Measurements from ENCODE around the gene ATG14. TPM values are rescaled to one million over a fixed set of nuclear protein-coding genes. Genes with fewer than 3 reads are reported as not detected.

The ATG14 gene, protein sequence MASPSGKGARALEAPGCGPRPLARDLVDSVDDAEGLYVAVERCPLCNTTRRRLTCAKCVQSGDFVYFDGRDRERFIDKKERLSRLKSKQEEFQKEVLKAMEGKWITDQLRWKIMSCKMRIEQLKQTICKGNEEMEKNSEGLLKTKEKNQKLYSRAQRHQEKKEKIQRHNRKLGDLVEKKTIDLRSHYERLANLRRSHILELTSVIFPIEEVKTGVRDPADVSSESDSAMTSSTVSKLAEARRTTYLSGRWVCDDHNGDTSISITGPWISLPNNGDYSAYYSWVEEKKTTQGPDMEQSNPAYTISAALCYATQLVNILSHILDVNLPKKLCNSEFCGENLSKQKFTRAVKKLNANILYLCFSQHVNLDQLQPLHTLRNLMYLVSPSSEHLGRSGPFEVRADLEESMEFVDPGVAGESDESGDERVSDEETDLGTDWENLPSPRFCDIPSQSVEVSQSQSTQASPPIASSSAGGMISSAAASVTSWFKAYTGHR
- 4.4 to 5.5 TPM (median 4.8 TPM) in 5 replicates for total RNA-seq (2022; extraction: Qiagen RNA extraction)

DNA sequence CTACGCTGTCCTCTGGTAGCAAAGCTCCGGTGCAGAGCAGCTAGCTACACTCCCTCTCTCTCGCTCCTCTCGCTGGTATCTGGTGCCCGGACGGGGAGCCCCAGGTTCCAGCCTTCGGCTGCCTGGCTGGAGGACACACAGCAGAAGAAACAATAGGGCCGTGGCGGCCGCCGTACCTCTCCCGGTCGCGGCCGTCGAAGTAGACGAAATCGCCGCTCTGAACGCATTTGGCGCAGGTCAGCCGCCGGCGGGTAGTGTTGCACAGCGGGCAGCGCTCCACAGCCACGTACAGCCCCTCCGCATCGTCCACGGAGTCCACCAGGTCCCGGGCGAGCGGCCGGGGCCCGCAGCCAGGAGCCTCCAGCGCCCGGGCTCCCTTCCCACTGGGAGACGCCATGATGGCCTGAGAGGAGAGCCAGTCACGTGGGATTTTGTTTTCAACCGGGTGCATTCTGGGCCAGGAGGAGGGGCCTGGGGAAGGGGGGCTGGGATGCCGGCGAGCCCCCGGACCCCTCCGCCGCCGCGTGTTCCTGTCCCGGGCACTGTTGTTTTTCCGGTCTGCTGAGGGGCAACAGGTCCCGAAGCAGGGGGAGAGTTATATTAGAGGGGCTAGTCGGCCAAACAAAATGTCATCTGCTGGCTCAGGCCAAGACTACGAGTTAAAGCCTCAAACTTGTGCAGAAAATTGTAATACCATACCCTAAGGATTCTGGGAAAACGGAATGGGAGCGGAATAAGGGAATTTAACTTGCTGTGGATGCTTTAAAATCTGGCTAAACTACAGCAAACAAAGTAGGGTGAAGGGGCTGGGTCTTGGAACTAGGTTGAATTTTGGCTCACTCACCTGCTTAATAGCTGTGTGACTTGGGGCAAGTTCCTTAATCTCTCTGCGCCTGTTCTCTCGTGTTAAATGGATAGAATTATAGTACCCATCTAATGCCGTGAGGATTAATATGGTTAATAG, at the start of gene ATG14:
ATG14 (minus strand) TSS at position 405 of the 964 bp plus-strand sequence; CDS start at position 397, 8 bp downstream.

DNA sequence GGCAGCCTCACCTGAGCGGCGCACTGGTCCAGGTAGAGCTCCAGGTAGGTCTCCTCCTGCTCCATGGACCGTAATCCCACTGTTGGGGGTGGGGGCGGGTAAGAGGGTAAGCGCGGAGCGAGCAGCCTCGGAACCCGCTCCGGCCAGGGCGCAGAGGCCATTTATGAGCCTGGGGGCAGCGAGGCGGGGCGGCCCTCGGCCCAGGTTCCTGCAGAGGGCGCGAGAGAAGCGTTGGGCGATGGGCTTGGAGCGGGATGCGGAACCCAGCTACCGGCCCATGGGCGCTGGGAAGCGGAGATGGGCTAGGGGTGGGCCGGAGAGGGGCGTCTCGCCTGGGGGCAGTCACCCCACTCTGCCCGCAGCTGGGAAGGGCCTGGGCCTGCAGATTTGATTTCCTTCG, 28.8 kb upstream of the ATG14 start, which contains the start of gene TBPL2:
TBPL2 (minus strand) TSS at position 232 of the 400 bp plus-strand sequence; CDS start at position 65, 167 bp downstream.

Other genes starting within 250 kb of the ATG14 start
- gene DLGAP5, start 220.2 kb downstream of the ATG14 start, total RNA-seq (2022; extraction: Qiagen RNA extraction), result 23.4 to 38.3 TPM (median 27.1 TPM) in 5 replicates
- gene FBXO34, start 140.4 kb downstream of the ATG14 start, total RNA-seq (2022; extraction: Qiagen RNA extraction), result 12.0 to 17.9 TPM (median 14.7 TPM) in 5 replicates
- not detected in 5 replicates for gene TBPL2, start 28.8 kb upstream of the ATG14 start, total RNA-seq (2022; extraction: Qiagen RNA extraction)
- 83.5 to 139 TPM (median 95.1 TPM) in 5 replicates for gene KTN1, start 168.4 kb upstream of the ATG14 start, total RNA-seq (2022; extraction: Qiagen RNA extraction)

Data from A549 treated with AZD2906 at 1 μM for 4 hours (cell line).